NCI-H187 (cell line): ENCODE data around the gene MAGEB1.

Source experiments
- DNase-seq, 2 experiments: peaks; one replicate each; lab custom pipeline; 2025; lab: John Stamatoyannopoulos, UW

The MAGEB1 gene

DNA sequence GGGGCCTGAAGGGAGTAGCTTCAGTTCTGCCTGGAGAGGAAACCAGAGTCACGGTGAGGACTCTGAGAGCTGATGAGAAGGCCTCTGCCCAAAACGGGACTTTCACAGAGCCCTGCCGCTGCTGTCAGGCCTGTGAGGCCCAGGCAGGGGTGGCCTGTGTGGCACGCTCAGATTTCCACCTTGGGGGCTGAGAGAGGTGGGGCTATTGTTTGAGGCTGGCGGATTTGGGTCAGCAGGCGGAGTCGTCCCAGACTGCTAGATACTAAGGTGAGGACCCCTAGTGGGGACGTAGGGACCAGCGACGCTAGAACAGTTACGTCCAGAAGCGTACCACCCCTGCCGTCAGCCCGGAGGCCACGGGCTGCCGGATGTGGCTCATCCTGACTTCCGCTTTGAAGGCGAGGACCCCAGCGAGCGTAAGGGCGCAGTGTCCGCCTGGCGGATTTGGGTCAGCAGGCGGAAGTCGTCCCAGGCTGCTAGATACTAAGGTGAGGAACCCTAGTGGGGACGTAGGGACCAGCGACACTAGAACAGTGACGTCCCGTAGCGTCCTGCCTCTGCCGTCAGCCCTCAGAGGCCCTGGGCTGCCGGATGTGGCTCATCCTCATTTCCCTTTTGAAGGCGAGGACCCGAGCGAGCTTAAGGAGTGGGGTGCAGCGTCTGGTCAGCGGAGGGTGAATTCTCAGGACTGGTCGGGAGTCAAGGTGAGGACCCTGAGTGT lies at the start of gene MAGEB1:
TSS of gene MAGEB1 (plus strand) at position 378 of the 721 bp plus-strand sequence. CDS start 3,348 bp downstream, outside the sequence.
- DNase-seq, result no peak

- DNase-seq, result no peak
These were observed 34.8 kb upstream of the MAGEB1 start for GRCh38 chrX:30212172-30212571.

- no peak for DNase-seq
These were observed 31.5 kb upstream of the MAGEB1 start, which contains the start of gene MAGEB2 for GRCh38 chrX:30215357-30215843. Gene MAGEB2 (plus strand): TSS chrX:30215563. CDS start chrX:30218581, 3,018 bp downstream.

DNA sequence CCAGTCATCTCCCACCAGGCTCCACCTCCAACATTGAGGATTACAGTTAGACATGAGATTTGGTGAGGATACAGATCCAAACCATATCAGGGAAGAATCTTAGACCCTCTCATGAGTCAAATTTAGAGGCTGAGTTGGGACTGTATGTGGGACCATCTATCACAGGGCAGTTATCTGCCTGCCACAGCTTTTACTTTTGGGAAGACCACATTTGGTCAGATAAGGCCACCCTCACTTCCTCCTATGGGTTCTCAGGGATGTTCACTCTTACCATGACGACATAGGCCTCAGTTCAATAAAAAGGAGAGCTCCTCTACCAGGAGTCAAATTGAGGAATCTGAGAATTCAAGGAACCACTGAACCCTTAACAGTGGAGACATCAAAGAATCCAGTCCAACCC lies 29.5 kb upstream of the MAGEB1 start:
- DNase-seq, result no peak

DNA sequence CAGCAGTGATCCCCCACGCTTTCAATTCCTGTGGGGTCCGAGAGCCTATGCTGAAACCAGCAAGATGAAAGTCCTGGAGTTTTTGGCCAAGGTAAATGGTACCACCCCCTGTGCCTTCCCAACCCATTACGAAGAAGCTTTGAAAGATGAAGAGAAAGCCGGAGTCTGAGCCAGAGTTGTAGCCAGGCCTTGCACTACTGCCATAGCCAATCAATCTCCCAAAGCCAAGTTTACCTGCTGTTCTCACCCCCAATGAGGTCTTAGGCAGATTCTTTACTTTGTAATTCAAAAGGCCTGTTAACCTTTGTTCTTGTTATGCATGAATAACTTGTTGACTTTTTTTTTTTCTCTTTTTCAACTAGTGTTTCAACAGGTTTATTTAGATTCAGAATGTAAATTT lies 27.6 kb upstream of the MAGEB1 start:
- DNase-seq, result no peak

- no peak for DNase-seq
These were observed 26.3 kb upstream of the MAGEB1 start for GRCh38 chrX:30220661-30221060.

GRCh38 chrX:30224536-30224935 lies 22.4 kb upstream of the MAGEB1 start:
- DNase-seq, result no peak

- DNase-seq, result no peak
These were observed 18.4 kb upstream of the MAGEB1 start for GRCh38 chrX:30228526-30228925.

- DNase-seq, result no peak
These were observed 16.6 kb upstream of the MAGEB1 start, which contains the start of gene MAGEB3 for GRCh38 chrX:30230395-30230794. Gene MAGEB3 (plus strand): TSS chrX:30230657. CDS start chrX:30235925, 5,268 bp downstream.

DNA sequence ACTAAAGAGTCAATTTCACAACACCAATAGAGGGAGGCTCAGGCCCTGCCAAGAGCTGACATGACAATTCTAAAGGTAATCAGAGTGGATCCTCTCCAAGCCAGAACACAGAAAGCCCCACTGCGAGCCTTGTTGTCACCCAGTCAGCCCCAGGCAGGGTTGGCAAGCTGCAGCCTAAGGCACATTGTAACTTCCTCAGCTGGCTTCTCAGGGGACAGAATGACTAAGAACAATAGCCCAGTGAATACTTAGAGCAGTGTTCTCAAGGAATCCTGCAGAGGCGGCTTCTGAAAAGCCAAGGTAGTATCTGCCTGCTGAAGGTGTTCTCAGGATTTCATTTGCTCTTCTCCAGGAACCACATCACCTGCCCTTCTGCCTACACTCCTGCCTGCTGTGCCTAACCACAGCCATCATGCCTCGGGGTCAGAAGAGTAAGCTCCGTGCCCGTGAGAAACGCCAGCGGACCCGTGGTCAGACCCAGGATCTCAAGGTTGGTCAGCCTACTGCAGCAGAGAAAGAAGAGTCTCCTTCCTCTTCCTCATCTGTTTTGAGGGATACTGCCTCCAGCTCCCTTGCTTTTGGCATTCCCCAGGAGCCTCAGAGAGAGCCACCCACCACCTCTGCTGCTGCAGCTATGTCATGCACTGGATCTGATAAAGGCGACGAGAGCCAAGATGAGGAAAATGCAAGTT lies 5.1 kb upstream of the MAGEB1 start, which contains the start of gene MAGEB4:
TSS of gene MAGEB4 (plus strand) at position 277 of the 692 bp plus-strand sequence. CDS start at position 413, 136 bp downstream.
- no peak for DNase-seq

GRCh38 chrX:30248854-30249253 lies 1.9 kb downstream of the MAGEB1 start:
- no peak for DNase-seq

GRCh38 chrX:30253257-30253656 lies 6.3 kb downstream of the MAGEB1 start:
- no peak for DNase-seq

- no peak for DNase-seq
These were observed 13.0 kb downstream of the MAGEB1 start for GRCh38 chrX:30259927-30260326.

GRCh38 chrX:30261012-30261411 lies 14.1 kb downstream of the MAGEB1 start:
- DNase-seq, result no peak

DNA sequence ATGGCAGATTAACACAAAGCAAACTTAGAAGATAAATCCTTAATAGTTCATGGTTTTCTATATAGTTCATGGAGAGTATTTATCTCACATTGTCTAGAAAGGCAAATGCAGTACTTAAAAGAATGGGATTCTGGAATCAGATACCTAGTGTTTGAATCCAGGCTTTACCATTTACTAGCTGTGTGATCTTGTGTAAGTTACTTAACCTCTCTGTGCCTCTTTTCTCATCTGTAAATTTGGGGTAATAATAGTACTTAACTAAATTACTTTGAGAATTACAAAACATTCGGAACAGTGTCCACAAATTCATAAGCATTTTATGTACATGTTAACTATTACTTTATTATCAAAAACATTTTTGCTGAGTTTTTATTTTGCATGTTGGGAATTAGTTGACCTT lies 15.8 kb downstream of the MAGEB1 start:
- DNase-seq, result no peak

DNA sequence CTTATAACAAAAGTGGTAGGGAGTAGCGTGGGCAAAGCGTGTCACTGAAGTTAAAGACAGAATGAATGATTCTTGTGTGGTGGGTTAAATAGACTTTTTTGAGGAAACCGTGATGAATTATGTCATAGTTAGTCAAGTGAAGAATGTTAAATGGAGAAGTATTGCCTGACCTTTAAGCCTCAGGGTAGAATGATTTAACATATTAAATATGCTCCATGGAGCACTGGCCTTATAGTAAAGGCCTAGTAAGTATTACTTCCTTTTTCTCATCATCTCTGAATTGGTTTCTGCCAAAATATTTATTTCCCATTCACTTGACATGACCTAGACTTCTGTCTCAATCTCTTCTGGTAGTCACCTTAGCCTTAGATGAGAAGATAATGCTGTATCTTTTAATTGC lies 23.7 kb downstream of the MAGEB1 start:
- DNase-seq, result no peak

GRCh38 chrX:30275498-30275897 lies 28.6 kb downstream of the MAGEB1 start:
- no peak for DNase-seq

GRCh38 chrX:30278365-30278764 lies 31.4 kb downstream of the MAGEB1 start:
- DNase-seq, result no peak

DNA sequence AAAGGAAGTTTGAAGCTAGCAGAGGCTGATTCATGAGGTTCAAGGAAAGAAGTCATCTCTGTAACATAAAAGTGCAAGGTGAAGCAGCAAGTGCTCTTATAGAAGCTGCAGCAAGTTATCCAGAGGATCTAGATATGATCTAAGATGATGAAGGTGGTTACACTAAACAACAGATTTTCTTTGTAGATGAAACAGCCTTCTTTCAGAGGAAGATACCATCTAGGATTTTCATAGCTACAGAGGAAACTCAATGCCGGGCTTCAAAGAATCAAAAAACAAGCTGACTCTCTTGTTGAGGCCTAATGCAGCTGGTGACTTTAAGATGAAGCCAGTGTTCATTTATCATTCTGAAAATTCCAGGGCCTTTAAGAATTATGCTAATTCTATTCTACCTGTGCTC lies 33.5 kb downstream of the MAGEB1 start:
- DNase-seq, result no peak

GRCh38 chrX:30282527-30282926 lies 35.6 kb downstream of the MAGEB1 start:
- DNase-seq, result no peak

DNA sequence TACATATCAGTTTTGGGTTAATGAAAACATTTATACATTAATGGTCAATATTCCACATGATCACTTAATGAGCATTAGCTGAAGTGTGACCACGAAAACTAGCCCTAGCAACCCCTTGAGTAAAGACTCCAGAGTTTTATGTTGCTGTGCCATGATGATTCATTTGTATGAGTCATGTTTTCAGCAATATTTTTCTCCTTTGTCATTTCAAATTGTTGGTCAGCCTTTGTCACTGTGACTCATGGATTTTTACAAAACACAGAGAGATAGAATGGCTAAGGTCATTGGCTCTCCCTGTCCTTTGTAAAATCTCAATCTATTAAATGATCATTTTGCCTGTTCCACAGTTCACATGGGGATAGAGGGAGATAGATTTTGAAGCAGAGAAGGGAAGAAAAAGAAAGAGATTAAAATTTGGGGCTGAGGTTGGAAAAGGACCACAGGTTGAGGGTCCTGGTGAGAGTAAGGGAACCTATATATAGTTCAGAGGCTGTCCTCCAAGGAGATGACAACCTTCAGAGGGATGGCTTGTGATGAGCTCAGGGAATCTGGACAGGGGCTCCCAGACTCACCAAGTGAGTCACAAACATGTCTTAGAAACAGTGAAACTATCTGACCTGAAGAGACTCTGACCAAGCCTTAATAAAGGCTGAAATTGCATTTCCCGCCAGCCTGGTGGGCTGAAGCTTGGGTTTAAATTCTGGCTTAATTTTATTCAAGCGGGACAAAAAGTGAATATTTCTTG lies 36.7 kb downstream of the MAGEB1 start:
- DNase-seq, result no peak
